Keratinocyte (primary cell): ENCODE measurements around the gene RTBDN.

Experiments used
- CTCF ChIP-seq, 3 experiments: IDR thresholded peaks in 1 of 3; conservative IDR thresholded peaks in 1 of 3; optimal IDR thresholded peaks in 1 of 3; 2 replicates in 2 of 3; 3 replicates in 1 of 3; pipeline versions ENCODE3 to v1.5.1; 2011; ENCODE audit warnings: low read length in 3 of 3, mild to moderate bottlenecking in 3 of 3, moderate library complexity in 2 of 3, control low read depth in 1 of 3, inconsistent platforms in 1 of 3; ENCODE audit not compliant: insufficient read depth in 2 of 3; ENCODE audit errors: extremely low read depth in 1 of 3
- EZH2 ChIP-seq: IDR thresholded peaks from one replicate; pipeline ENCODE4 v1.6.1; 2012; ENCODE audit warnings: inconsistent platforms, mild to moderate bottlenecking, low read length, moderate library complexity

GRCh38 chr19:12833418-12833737 is 1.0 kb downstream of the RTBDN start:
- no peak for TF ChIP-seq CTCF (optimal IDR thresholded peaks at IDR 0.05 in 1 of 3, IDR thresholded peaks at IDR 0.05 in 1 of 3, conservative IDR thresholded peaks at IDR 0.05 in 1 of 3; ENCODE audit: extremely low read depth in 1 of 3, insufficient read depth in 2 of 3, low read length in 3 of 3)
- TF ChIP-seq EZH2, result no peak
